Astrocyte of the cerebellum (primary cell): ENCODE measurements around the gene TTC38.
A peak's percentile ranks its signal among the peaks of the same experiment; 100 is the strongest.

ENCODE experiments used
- DNase-seq: peaks from one replicate; pipeline ENCODE4 v3.0.0-alpha.2; 2011; ENCODE audit warnings: low read depth
- H3K4me3 ChIP-seq: 2 replicates; pipeline ENCODE4 v1.5.1; 2011; ENCODE audit warnings: mild to moderate bottlenecking, low read depth, low read length, moderate library complexity
- CTCF ChIP-seq: IDR thresholded peaks from 2 replicates; pipeline ENCODE4 v1.5.1; 2012; ENCODE audit warnings: low read length, low read depth, moderate library complexity, mild to moderate bottlenecking; ENCODE audit errors: missing control alignments
- in situ Hi-C: cut with HindIII; loops from 2 replicates; pipeline ENCODE4 v1.10.0; 2017; ENCODE audit warnings: low sequenced_read_pairs

The TTC38 gene

DNA sequence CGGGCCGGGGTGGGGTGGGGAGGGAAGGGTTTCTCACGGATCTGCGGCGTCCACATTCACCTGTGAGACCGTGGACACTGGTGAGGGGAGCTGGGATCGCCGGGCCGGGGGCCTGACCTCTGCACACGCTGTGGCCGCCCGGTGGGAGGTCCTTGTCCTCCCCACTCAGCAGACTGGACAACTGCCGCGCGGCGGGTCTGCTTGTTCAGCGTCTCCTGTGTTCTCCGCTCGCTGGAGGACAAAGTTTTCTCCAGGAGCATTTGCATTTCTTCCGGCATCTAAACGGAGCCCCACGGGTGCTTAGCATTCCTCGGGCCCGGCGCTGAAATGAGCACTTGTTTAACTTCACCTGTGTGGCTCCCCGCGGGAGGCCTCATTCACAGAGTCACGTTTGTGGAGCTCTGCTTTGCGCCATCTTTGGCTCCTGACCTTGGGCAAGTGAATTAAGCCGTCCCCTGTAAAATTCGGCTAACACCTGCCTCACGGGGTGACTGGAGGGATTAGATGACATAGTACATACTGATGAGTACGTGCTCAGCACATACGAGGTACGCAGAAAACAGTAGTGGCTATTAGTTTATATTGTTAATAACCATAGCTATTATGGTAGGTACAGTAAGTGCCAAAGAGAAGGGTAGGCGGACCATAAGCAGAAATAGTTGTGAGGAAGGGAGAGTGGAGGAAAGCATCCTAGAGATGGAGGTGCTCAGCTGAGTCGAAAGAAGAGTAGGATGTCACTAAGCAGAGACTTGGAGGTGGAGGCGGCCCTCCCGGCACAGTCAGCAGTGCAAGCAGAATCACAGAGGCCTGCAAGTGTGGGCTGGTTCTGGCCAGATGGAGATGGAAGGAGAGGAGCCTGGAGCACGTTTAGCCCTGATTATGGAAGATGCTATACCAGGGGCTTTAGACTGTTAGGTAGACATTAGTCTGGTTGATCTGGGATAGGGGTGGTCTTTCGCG, 68.6 kb downstream of the TTC38 start:
- TF ChIP-seq CTCF, result no peak
- no peak for DNase-seq
- in situ Hi-C loops, result loop anchor here (5.0 to 10.0 kb wide), 2 partner anchors 78 to 189 kb away; no protein-coding TSS in a partner anchor
- H3K4me3 ChIP-seq, result peak overlapping the region; percentile 76

- in situ Hi-C loops, result loop anchor here (5.0 to 10.0 kb wide), 2 partner anchors 77 to 191 kb away; no protein-coding TSS in a partner anchor
- no peak overlapping the region for H3K4me3 ChIP-seq
- no peak for DNase-seq
- no peak for TF ChIP-seq CTCF
Observed at GRCh38 chr22:46337870-46338269, 70.1 kb downstream of the TTC38 start.

GRCh38 chr22:46338636-46339035, 70.8 kb downstream of the TTC38 start:
- in situ Hi-C loops, result loop anchor here (5.0 to 10.0 kb wide), 2 partner anchors 76 to 191 kb away; no protein-coding TSS in a partner anchor
- TF ChIP-seq CTCF, result no peak
- DNase-seq, result no peak
- no peak overlapping the region for H3K4me3 ChIP-seq

DNA sequence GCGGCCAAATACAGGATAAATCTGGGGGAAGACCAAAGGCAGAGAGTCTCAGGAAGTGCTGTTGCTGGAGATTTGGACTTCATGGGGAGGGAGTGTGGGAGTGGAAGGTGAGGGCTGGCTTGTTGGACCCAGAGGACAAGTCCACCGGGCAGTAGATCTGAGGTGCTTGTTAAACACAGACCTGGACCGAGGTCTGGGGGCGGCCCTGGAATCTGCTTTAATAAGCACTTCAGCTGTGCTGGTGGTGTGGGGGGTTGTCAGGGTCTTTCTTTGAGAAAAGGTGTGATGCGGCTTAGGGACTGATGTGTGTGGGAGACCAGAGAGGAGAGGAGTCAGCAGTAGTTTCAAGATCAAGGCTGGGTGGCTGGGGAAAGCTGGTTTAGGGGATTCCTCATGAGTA, 72.1 kb downstream of the TTC38 start:
- TF ChIP-seq CTCF, result no peak
- in situ Hi-C loops, result loop anchor here (5.0 to 10.0 kb wide), 2 partner anchors 75 to 193 kb away; no protein-coding TSS in a partner anchor
- DNase-seq, result no peak
- H3K4me3 ChIP-seq, result no peak overlapping the region

- no peak for DNase-seq
- in situ Hi-C loops, result no loop called here
- no peak for TF ChIP-seq CTCF
- no peak overlapping the region for H3K4me3 ChIP-seq
Observed at GRCh38 chr22:46340676-46341075, 72.9 kb downstream of the TTC38 start.
